Astrocyte of the spinal cord (primary cell): ENCODE data around the gene PTPRD.
A peak's percentile ranks its signal among the peaks of the same experiment; 100 is the strongest.

Source experiments
- DNase-seq: peaks from one replicate; pipeline ENCODE4 v3.0.0; 2011; ENCODE audit warnings: low read depth, low spot score
- H3K4me3 ChIP-seq: 2 replicates; pipeline ENCODE4 v1.5.1; 2011; ENCODE audit warnings: low read depth, mild to moderate bottlenecking, low read length, moderate library complexity
- in situ Hi-C: cut with HindIII; loops from 2 replicates; pipeline ENCODE4 v1.10.0; 2017; ENCODE audit warnings: low sequenced_read_pairs
- TF ChIP-seq, protein P1 (sequence below): IDR thresholded peaks from 2 replicates; pipeline ENCODE4 v1.5.1; 2012; ENCODE audit warnings: low read depth, mild to moderate bottlenecking, low read length, inconsistent platforms

PTPRD gene

GRCh38 chr9:10079284-10079964, 533.4 kb downstream of the PTPRD start:
- no peak for DNase-seq
- H3K4me3 ChIP-seq: no peak overlapping the region
- in situ Hi-C loops: no loop called here
- TF ChIP-seq, protein P1, sequence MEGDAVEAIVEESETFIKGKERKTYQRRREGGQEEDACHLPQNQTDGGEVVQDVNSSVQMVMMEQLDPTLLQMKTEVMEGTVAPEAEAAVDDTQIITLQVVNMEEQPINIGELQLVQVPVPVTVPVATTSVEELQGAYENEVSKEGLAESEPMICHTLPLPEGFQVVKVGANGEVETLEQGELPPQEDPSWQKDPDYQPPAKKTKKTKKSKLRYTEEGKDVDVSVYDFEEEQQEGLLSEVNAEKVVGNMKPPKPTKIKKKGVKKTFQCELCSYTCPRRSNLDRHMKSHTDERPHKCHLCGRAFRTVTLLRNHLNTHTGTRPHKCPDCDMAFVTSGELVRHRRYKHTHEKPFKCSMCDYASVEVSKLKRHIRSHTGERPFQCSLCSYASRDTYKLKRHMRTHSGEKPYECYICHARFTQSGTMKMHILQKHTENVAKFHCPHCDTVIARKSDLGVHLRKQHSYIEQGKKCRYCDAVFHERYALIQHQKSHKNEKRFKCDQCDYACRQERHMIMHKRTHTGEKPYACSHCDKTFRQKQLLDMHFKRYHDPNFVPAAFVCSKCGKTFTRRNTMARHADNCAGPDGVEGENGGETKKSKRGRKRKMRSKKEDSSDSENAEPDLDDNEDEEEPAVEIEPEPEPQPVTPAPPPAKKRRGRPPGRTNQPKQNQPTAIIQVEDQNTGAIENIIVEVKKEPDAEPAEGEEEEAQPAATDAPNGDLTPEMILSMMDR: no peak

DNA sequence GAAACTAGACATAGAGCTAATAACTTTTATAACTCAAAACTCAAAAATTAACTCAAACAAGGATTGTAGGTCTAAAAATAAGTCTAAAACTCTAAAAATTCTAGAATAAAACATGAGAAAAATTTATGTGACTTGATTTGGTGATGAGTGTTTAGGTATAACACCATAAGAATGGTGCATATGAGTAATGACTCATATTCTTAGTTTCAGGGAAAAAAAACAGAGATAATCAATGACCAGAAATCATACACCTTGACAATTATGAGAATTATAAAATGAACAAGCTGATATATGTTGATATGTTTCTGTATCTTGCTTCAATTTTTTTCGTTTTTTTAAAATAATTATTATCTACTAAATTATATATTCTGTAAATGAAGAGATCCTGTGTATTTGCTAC, 541.2 kb downstream of the PTPRD start:
- in situ Hi-C loops: no loop called here

GRCh38 chr9:10062629-10063395, 550.0 kb downstream of the PTPRD start:
- in situ Hi-C loops: no loop called here
- no peak overlapping the region for H3K4me3 ChIP-seq
- TF ChIP-seq, protein P1: no peak
- DNase-seq: peak; percentile 52

More for the DNA sequence above, 541.2 kb downstream of the PTPRD start:
- DNase-seq: no peak
- TF ChIP-seq, protein P1: no peak
- no peak overlapping the region for H3K4me3 ChIP-seq

GRCh38 chr9:10059044-10059443, 553.8 kb downstream of the PTPRD start:
- peak; percentile 12 for DNase-seq
- no peak overlapping the region for H3K4me3 ChIP-seq
- in situ Hi-C loops: no loop called here
- TF ChIP-seq, protein P1: no peak

- TF ChIP-seq, protein P1: no peak
- H3K4me3 ChIP-seq: no peak overlapping the region
- in situ Hi-C loops: no loop called here
- no peak for DNase-seq
These were observed 556.9 kb downstream of the PTPRD start for GRCh38 chr9:10055886-10056395.

GRCh38 chr9:10054456-10054855, 558.3 kb downstream of the PTPRD start:
- in situ Hi-C loops: no loop called here
- no peak overlapping the region for H3K4me3 ChIP-seq
- TF ChIP-seq, protein P1: no peak
- DNase-seq: no peak
